ENCODE data around the gene ELK3.
A peak's percentile ranks its signal among the peaks of the same experiment; 100 is the strongest.

The ELK3 gene

DNA sequence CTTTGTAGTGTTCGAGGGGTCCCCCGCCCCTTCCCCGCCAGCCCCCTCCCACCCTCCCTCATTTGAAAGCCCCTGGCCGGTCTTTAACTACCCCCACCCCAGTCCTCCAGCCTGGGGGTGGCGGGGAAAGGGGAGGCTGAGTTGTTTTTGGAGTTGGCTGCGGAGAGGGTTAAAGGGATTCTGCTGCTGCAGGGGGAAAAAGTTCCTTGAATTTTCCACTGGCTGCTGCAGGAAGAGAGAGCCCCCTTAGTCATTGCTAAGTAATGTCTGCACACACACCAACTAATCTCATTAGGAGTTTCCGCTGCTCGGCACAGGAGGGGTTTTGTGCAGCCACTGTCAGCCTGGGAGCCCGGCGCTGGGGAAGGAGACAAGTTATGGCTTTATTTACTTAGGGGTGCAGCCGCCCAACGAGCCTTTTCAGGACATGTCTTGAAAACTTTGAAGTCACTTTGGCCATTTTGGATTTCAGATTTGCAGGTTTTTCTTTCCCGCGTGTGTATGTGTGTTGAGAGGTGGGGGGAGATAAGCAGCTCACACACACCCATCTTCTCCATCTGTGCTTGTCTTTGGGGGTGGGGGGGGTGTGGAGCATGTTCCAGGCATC is 1.8 kb downstream of the ELK3 start:
- peak overlapping the region; percentile 91 for H3K4me3 Mint-ChIP-seq
- intact Hi-C loops (cut with micrococcal nuclease) = loop anchor here (1.0 kb wide), 1 partner anchor 19 kb away; no protein-coding TSS in a partner anchor
- H3K9me3 Mint-ChIP-seq = no peaks in the 10 kb centered on the region
- peaks cover 14% of the 10 kb centered on the region for H3K36me3 Mint-ChIP-seq (ENCODE audit: low read depth)
- H3K27me3 Mint-ChIP-seq = peaks cover 5% of the 10 kb centered on the region
- H3K27ac Mint-ChIP-seq = peak overlapping the region; percentile 94
- peaks cover 29% of the 10 kb centered on the region for H3K4me1 Mint-ChIP-seq (ENCODE audit: low read depth)

DNA sequence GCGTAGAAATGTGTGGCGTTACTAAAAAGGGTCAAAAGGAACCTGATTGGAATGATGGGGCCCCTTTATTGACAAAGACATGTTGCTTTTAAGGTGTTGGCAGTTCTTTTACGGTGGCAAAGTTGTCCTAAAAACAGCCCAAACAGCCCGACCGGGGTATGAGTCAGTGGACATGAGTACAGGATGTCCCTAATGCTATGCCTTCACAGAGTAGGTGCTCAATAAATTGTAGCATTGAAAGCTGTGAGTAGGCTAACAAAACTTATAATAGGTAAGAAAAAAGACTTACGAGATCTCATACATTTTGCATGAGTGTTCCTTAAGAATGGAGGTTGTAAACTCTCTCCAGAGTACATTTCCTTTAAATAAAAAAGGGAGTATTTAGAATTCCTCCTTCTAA is 2.6 kb downstream of the ELK3 start:
- H3K27ac Mint-ChIP-seq = no peak overlapping the region
- H3K4me1 Mint-ChIP-seq (ENCODE audit: low read depth) = peaks cover 30% of the 10 kb centered on the region
- intact Hi-C loops (cut with micrococcal nuclease) = no loop called here
- peaks cover 14% of the 10 kb centered on the region for H3K36me3 Mint-ChIP-seq (ENCODE audit: low read depth)
- no peaks in the 10 kb centered on the region for H3K9me3 Mint-ChIP-seq
- peaks cover 4% of the 10 kb centered on the region for H3K27me3 Mint-ChIP-seq
- H3K4me3 Mint-ChIP-seq = no peak overlapping the region

GRCh38 chr12:96197503-96198272 is 3.5 kb downstream of the ELK3 start:
- peaks cover 35% of the 10 kb centered on the region for H3K4me1 Mint-ChIP-seq (ENCODE audit: low read depth)
- H3K27ac Mint-ChIP-seq = no peak overlapping the region
- H3K9me3 Mint-ChIP-seq = no peaks in the 10 kb centered on the region
- H3K36me3 Mint-ChIP-seq (ENCODE audit: low read depth) = peaks cover 16% of the 10 kb centered on the region
- peaks cover 4% of the 10 kb centered on the region for H3K27me3 Mint-ChIP-seq
- H3K4me3 Mint-ChIP-seq = no peak overlapping the region
- intact Hi-C loops (cut with micrococcal nuclease) = no loop called here

DNA sequence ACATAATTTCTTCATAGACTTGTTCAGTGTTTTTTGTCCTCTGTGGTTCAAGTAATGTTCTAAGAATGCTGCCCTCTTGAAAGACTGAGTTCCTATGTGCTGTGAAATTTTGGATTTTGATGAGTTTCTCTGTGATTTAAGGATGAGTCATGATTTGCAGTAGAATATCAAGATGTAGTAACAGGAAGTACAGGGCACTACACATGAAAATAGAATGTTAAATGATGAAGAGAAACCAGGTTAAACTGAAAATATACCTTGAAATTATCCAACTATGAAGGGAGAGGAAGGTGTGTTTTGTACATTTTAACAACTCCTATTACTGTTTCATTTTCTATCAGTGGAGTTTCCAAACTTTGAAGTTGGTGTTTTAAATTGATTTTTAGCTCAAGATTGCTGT is 4.8 kb downstream of the ELK3 start:
- Mint-ChIP-seq H3K27me3 (no peaks in the 10 kb centered on the region), H3K36me3 (ENCODE audit: low read depth) (peaks cover 20% of the 10 kb centered on the region), H3K4me1 (ENCODE audit: low read depth) (peaks cover 35% of the 10 kb centered on the region), H3K4me3 (no peak overlapping the region), H3K27ac (no peak overlapping the region), H3K9me3 (no peaks in the 10 kb centered on the region)
- intact Hi-C loops (cut with micrococcal nuclease) = no loop called here

DNA sequence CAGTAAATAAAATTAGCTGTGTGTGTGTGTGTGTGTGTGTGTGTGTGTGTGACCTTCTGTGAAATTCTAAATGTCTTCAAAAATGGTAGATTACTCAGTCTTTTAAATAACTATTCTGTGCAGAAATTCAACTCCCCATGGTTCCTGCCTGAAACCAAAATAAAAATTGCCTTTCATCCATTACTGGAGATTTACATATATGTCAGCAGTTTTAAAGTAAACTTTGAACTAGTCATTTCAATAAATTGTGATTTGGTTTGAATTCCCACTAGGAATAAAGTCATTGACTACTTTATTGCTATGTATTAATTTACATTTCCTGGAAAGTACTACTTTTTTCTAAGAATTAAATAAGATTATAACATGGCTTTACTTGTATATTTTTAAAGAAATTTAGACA is 5.3 kb downstream of the ELK3 start:
- intact Hi-C loops (cut with micrococcal nuclease) = no loop called here
- peaks cover 35% of the 10 kb centered on the region for H3K4me1 Mint-ChIP-seq (ENCODE audit: low read depth)

GRCh38 chr12:96201272-96202227 is 7.4 kb downstream of the ELK3 start:
- intact Hi-C loops (cut with micrococcal nuclease) = no loop called here
- H3K27me3 Mint-ChIP-seq = no peaks in the 10 kb centered on the region

More for the DNA sequence above, 5.3 kb downstream of the ELK3 start:
- H3K36me3 Mint-ChIP-seq (ENCODE audit: low read depth) = peaks cover 16% of the 10 kb centered on the region
- no peaks in the 10 kb centered on the region for H3K9me3 Mint-ChIP-seq
- no peak overlapping the region for H3K4me3 Mint-ChIP-seq
- H3K27me3 Mint-ChIP-seq = no peaks in the 10 kb centered on the region
- H3K27ac Mint-ChIP-seq = no peak overlapping the region

GRCh38 chr12:96204381-96204780 is 10.2 kb downstream of the ELK3 start:
- no peaks in the 10 kb centered on the region for H3K27me3 Mint-ChIP-seq
- no peaks in the 10 kb centered on the region for H3K9me3 Mint-ChIP-seq
- H3K27ac Mint-ChIP-seq = no peak overlapping the region
- no peak overlapping the region for H3K4me3 Mint-ChIP-seq
- peaks cover 35% of the 10 kb centered on the region for H3K4me1 Mint-ChIP-seq (ENCODE audit: low read depth)
- intact Hi-C loops (cut with micrococcal nuclease) = no loop called here
- H3K36me3 Mint-ChIP-seq (ENCODE audit: low read depth) = peaks cover 6% of the 10 kb centered on the region

More at GRCh38 chr12:96201272-96202227, 7.4 kb downstream of the ELK3 start:
- no peak overlapping the region for H3K4me3 Mint-ChIP-seq
- peaks cover 6% of the 10 kb centered on the region for H3K36me3 Mint-ChIP-seq (ENCODE audit: low read depth)
- H3K9me3 Mint-ChIP-seq = no peaks in the 10 kb centered on the region
- H3K4me1 Mint-ChIP-seq (ENCODE audit: low read depth) = peaks cover 25% of the 10 kb centered on the region
- H3K27ac Mint-ChIP-seq = no peak overlapping the region

DNA sequence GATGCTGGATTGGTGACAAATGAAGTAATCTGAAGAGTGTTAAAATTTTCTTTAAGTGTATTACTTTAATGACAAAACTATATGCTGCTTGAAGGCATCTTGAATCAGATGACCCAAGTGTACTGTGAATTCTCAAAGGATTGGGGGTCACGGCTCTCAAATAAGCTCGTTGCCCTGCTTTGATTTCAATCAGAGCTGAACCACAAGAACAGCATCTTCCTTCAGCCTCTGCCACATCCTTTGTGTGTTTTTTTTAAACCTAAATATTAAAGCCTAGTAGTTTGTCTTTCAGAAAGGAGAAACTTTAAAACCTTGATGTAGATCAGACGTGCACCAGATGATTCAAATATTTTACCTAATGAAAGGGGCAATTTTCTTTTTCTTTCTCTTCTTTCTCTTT is 11.7 kb downstream of the ELK3 start:
- Mint-ChIP-seq H3K9me3 (no peaks in the 10 kb centered on the region), H3K27me3 (no peaks in the 10 kb centered on the region), H3K27ac (no peak overlapping the region), H3K4me3 (no peak overlapping the region), H3K4me1 (ENCODE audit: low read depth) (peaks cover 48% of the 10 kb centered on the region), H3K36me3 (ENCODE audit: low read depth) (peaks cover 6% of the 10 kb centered on the region)
- intact Hi-C loops (cut with micrococcal nuclease) = no loop called here

- Mint-ChIP-seq H3K4me3 (no peak overlapping the region), H3K9me3 (no peaks in the 10 kb centered on the region), H3K4me1 (ENCODE audit: low read depth) (peaks cover 54% of the 10 kb centered on the region), H3K36me3 (ENCODE audit: low read depth) (peaks cover 6% of the 10 kb centered on the region), H3K27ac (no peak overlapping the region), H3K27me3 (no peaks in the 10 kb centered on the region)
- intact Hi-C loops (cut with micrococcal nuclease) = no loop called here
These were observed 12.9 kb downstream of the ELK3 start for GRCh38 chr12:96206936-96207662.

DNA sequence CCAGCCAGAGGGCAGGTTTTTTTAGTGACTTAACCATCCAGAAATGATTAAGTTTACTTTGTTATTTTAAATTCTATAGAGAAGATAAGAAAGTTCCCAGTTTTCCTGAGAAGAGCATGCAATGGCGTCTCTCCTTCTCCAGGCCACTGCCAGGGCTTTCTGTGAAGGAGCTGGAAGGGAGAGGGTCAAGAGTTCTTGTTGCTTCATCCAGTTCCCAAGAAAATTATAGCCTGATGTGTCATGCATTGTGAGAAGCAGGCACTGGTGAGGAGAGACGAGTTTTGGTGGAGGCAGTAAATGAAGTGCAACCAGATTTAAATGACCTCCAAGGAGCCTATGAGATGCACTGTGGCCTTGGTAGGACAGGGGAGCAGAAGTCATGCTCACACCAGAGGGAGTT is 14.2 kb downstream of the ELK3 start:
- Mint-ChIP-seq H3K27ac (peak overlapping the region; percentile 47), H3K27me3 (no peaks in the 10 kb centered on the region), H3K9me3 (no peaks in the 10 kb centered on the region), H3K36me3 (ENCODE audit: low read depth) (peaks cover 7% of the 10 kb centered on the region), H3K4me1 (ENCODE audit: low read depth) (peaks cover 65% of the 10 kb centered on the region), H3K4me3 (peak overlapping the region; percentile 51)
- intact Hi-C loops (cut with micrococcal nuclease) = no loop called here

- H3K9me3 Mint-ChIP-seq = no peaks in the 10 kb centered on the region
- peaks cover 13% of the 10 kb centered on the region for H3K36me3 Mint-ChIP-seq (ENCODE audit: low read depth)
- intact Hi-C loops (cut with micrococcal nuclease) = no loop called here
- H3K4me1 Mint-ChIP-seq (ENCODE audit: low read depth) = peaks cover 71% of the 10 kb centered on the region
- peak overlapping the region; percentile 47 for H3K27ac Mint-ChIP-seq
- H3K4me3 Mint-ChIP-seq = peak overlapping the region; percentile 51
- H3K27me3 Mint-ChIP-seq = no peaks in the 10 kb centered on the region
These were observed 14.8 kb downstream of the ELK3 start for GRCh38 chr12:96208801-96209549.

- Mint-ChIP-seq H3K9me3 (no peaks in the 10 kb centered on the region), H3K27ac (peak overlapping the region; percentile 39), H3K36me3 (ENCODE audit: low read depth) (peaks cover 18% of the 10 kb centered on the region), H3K4me1 (ENCODE audit: low read depth) (peaks cover 77% of the 10 kb centered on the region), H3K27me3 (no peaks in the 10 kb centered on the region), H3K4me3 (no peak overlapping the region)
- intact Hi-C loops (cut with micrococcal nuclease) = loop anchor here (5.0 to 10.0 kb wide), 2 partner anchors 86 to 193 kb away; no protein-coding TSS in a partner anchor
These were observed 16.3 kb downstream of the ELK3 start for GRCh38 chr12:96210376-96211055.
